Activated CD4-positive, alpha-beta T cell treated with anti-CD3 and anti-CD28 coated beads, Interleukin-2, Interleukin-6, amounts not matched to agents 100 ng/mL and 50 ng/mL, durations not matched to agents 16 hours and 8 hours (primary cell): ENCODE data around the gene VCP.
"Not testable (repeated sequence)": the region's sequence is repeated elsewhere in the genome, so short reads cannot be mapped to it uniquely, and the experiment has no call there.

Experiments used
- DNase-seq: peaks from one replicate; pipeline ENCODE4 v3.0.0-alpha.2; 2020

Gene VCP

DNA sequence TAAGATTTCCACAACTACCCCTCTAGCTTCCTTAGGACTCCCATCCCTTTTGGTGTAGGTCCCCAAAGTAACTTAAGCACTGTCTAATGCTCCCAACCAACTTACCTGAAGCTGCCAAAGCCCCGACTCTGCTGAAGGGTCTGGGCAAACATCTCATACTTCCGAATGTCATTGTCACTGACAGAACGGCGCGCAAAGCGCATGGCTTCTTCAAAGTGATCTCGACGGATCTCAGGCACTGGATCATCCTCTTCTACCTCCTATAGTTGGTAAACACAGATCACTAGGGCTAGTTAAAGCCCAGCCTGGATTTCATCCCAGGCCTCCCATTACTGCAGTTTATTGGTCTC, 15.2 kb downstream of the VCP start:
- DNase-seq: no peak

GRCh38 chr9:35056571-35057270, 15.7 kb downstream of the VCP start:
- no peak for DNase-seq

DNA sequence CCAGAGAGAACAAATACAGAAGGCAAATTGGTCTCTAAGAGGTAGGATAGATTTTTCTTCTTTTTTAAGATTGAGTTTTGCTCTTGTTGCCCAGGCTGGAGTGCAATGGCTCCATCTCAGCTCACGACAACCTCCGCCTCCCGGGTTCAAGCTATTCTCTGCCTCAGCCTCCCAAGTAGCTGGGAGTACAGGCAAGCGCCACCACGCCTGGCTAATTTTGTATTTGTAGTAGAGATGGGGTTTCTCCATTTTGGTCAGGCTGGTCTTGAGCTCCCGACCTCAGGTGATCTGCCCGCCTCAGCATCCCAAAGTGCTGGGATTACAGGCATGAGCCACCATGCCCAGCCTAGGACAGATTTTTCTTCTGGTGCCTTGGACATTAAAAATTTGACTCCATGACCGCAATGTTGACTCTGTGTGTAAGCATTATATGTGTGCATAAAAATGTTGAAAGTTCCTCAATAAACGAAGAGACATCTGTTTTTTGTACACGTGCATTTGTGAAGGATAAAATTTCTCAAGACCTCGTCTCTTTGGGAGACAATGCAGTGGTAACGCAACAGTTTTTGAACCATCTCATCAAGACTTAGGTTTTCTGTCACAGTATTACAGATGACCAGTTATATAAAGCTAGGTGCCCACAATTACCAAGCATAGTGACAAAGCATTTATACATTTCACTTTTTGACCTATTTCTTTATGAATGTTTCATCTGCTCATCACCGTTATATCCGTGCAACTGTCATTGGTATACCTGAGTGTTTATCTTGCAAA, 17.4 kb downstream of the VCP start:
- DNase-seq: no peak

DNA sequence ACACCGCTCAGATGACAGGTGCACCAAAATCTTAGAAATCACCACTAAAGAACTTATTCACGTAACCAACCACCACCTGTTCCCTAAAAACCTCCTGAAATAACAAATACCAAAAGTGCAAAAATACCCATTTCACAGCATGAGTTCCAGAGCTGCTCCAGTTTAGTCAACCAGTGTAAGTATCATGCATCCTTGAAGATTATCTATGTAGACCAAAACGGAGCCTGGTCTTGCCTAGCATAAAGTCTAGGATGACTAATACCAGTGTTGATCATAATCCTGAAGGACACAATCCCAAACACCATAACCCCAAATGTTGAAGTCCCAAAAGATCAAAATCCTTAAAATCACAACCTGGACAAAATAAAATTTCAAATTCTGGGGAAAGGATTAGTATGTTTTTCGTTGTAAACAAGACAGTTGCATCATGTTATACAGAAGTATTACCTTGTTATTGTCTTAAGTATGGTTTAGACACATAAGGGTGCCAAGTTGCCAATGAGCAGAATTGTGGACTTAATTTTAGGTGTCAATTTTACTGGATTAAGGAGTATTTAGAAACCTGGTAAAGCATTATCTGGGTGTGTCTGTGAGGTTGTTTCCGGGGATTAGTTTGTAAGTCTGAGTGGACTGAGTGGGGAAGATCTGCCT, 18.1 kb downstream of the VCP start:
- DNase-seq: no peak

DNA sequence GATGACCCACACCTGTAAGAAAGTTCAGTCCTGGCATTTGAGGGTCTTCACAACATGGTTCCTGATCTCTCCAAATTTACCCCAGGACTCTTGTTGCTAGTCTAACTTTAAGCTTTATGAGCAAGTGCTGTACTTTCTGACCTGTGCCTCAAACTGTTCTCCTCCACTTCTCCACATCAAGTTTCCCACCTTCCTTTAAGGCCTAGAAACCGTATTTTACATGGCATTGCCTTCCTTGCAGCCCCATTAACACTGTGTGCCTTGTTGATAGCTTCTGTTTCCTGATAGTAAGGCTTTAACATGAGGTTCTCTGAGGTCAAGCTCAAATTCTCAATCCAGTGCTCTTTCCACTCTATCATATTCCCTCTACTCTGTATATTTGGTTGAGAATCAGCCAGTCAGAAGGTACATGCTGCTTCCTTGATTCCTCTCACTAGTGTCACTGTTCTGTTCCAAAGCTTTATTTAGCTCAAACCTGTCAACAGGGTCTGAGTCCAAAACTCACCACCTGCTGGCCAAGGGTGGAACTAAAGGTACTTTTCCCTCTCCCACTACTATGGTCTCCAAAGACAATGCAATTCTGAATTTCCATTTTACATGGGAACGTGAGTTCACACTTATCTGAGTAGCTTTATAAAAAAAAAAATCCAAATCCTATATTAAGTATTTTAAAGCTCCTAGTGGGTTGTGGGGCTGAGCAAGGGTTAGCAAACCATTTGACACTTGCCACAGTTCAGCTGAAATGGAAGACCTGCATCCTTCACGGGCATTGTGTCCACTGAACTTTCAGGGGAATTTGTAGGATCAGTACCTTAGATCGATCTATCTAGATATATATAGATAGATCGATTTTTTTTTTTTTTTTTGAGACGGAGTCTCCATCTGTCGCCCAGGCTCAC, 21.1 kb downstream of the VCP start:
- peak; percentile 54 for DNase-seq

GRCh38 chr9:35048511-35048910, 23.9 kb downstream of the VCP start:
- DNase-seq: no peak

GRCh38 chr9:35044071-35044470, 28.4 kb downstream of the VCP start:
- DNase-seq: no peak

GRCh38 chr9:35042891-35043545, 29.4 kb downstream of the VCP start:
- DNase-seq: no peak

DNA sequence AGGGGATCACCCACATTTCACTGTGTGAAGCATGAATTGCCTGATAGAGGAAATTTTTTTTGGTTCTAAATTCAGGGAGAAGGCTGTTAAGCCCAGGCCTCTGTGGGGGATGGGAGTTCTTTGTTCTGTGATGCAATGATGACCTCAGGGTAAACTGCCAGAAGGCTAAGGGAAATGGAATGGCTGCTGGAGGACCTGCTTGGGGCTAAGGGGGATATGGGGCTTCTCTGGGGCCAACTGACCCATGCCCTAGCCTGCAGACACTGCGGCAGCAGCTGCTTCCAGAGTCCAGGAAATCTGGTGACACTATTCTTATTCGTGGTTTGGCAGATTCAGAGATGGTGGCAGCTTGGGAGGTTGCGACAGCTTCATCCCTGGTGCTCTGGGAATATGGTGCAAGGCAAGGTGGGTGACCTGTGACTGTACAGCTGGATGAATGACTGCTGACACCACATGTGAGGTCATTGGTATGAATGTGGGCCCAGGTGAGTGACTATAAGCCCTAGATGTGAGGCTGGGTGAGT, 30.3 kb downstream of the VCP start:
- DNase-seq: no peak

DNA sequence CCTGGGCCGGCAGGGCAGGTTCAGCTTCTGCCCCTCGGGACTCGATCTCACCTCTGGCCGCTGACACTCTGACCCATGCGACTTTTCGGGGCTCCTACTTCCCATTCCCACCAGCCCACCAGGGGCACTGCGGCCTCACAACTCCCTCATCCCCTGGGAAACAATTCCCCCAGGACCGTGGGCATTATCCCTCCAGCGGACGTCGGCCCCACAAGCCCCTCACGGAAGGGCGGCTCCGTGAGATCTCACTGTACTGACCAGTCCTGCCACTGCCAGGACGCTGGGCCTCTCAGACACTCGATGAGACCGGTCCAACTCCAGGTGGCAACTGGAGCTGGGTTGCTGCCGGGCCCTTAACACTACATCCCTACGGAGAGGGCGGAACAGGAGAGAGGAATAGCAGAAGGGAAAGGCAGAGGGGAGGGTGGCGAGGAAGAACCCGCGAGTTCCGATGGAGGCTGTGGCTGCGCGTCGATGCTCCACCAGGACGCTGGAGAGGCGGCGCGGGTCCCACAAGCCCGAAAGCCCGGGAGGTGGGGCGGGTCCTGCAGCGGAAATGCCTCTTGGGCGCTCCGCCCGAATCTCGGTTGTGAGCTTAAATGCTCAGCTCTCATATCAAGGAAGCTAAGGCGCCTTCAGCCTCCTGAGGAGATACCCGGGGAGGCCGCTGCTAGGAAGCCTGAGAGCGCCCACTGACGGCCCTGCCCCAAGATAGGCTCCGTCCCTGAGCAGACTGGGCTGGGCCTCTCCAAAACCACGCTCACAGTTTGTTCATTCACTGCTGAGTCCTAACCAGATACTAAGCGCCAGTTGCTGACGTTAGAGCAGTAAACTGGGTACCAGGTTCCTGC, 36.3 kb downstream of the VCP start:
- DNase-seq: peak; percentile 68

DNA sequence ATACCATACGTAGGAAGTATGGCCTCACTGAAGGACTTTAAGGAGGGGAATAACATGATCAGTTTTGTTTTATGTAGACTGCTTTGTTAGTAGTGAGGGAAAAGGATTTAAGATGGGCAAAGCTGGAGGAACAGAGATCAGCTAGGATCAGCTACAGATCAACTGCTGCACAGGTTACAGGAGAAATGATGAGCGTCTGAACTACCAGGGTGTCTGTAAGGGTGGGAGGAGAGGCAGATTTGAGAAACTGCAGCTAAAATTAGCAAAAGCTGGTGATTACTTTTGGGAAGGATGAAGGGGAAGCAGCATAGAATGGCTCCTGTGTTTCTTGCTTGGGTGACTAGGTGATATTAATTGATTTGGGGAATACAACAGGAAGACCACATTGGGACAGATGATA, 39.3 kb downstream of the VCP start:
- DNase-seq: no peak

DNA sequence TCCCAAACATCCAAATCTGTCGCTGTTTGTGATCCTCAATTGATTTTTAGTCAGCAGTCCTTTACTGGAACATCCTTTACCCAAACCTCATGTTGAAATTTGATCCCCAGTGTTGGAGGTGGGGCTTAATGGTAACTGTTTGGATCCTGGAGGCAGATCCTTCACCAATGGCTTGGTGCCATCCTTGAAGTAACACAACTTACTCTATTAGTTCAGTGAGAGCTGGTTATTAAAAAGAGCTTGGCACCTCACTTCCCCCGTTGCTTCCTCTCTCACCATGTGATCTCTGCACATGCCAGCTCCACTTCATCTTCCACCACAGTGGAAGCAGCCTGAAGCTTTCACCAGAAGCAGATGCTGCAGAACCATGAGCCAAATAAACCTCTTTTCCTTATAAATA, 42.6 kb downstream of the VCP start:
- DNase-seq: no peak

DNA sequence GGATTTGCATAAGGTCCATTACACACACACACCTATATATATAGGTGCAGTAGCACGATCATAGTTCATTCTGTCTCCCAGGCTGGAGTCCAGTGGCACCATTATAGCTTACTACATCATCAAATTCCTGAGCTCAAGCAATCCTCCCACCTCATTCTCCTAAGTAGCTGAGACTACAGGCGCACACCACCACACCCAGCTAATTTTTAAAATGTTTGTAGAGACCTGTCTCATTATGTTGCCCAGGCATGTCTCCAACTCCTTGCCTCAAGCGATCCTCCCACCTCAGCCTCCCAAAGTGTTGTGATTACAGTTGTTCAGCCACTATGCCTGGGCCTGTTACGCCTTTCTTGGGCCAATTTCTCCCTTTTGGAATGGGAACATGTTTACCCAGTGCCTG, 43.2 kb downstream of the VCP start:
- DNase-seq: no peak

GRCh38 chr9:35028341-35028740, 44.1 kb downstream of the VCP start:
- DNase-seq: no peak

DNA sequence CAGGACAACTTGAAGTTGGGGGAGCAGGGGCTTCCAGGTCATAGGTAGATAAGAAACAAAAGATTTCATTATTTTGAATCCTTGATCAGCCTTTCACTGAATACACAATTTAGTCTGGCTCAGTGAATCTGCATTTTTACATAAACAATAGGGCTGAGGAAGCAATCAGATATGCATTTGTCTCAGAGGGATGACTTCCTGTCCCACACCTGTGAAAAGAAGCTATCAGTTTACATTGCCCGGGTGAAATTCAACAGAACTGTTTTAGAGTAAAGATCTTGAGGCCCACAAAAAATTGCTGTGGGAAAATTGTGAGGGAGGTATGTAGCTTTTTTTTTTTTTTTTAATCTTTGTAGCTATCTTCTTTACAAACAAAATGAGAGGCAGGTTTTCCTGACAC, 44.6 kb downstream of the VCP start:
- no peak for DNase-seq

GRCh38 chr9:35027374-35027773, 45.1 kb downstream of the VCP start:
- no peak for DNase-seq

- no peak for DNase-seq
Observed at GRCh38 chr9:35026671-35027070, 45.8 kb downstream of the VCP start.

- DNase-seq: not testable (repeated sequence)
Observed at GRCh38 chr9:35023443-35023842, 49.0 kb downstream of the VCP start.

DNA sequence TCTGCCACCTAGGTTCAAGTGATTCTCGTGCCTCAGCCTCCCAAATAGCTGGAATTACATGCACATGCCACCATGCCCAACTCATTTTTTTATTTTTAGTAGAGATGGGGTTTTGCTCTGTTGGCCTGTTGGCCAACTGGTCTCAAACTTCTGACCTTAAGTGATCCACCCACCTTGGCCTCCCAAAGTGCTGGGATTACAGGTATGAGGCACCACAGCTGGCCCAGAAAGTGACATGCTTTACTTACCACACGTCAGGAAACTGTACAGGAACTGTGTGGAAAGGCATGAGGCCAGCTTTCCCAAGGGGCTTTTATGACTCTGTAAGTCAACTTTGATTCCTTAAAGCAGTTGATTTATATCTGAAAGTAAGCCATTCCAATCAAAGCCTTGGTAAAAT, 57.9 kb downstream of the VCP start:
- DNase-seq: no peak

DNA sequence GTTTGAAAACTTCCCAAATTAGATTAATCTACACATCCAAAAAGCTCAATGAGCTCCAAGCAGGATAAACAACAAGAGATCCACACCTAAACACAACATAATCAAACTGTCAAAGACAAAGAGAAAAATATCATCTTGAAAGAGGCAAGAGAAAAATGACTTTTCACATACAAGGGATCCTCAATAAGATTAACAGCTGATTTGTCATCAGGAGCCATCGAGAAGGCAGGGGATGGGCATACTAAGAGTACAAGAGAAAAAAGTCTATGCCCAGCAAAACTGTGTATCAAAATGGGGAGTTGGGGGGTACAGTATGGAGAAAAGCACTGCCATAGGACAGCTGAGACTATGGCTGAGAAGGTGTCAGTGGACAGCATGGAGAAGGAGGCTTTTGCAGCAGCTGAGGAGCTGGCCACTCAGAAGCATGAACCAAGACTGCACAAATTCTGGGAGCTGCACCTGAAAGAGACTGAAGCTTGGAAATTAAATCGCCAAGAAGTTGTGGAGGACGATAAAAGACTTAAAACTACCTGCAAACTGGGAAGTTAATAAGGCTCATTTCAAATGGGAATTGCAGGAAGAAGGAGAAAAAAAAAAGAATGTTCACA, 62.0 kb downstream of the VCP start:
- no peak for DNase-seq
